SK-N-SH (cell line): Measurements from ENCODE around the gene MAP3K5. TPM values are rescaled to one million over a fixed set of nuclear protein-coding genes. Genes with fewer than 3 reads are reported as not detected.
A peak's percentile ranks its signal among the peaks of the same experiment; 100 is the strongest.

Experiments
- CTCF ChIA-PET: fragments of 300-600, 350-600 bp; formaldehyde crosslinking; extraction: SDS; loops from one replicate; lab custom pipeline; 2021; lab: Yijun Ruan, JAX
- POLR2A ChIA-PET: fragments of 350-600 bp; sonication (Branson Sonifier 250); formaldehyde crosslinking; extraction: SDS; loops from one replicate; lab custom pipeline; 2020; ENCODE audit warnings: antibody characterized with exemption, inconsistent platforms; lab: Yijun Ruan, JAX
- DNase-seq: peaks from one replicate; pipeline ENCODE4 v3.0.0; 2012
- H2AFZ ChIP-seq: fragments of 200-600 bp; sonication (generic); 2 replicates; pipeline ENCODE4 v1.8.1; 2016; ENCODE audit warnings: antibody characterized with exemption, mild to moderate bottlenecking, low read depth
- H3F3A ChIP-seq: fragments of 200-600 bp; sonication (generic); replicated peaks from 2 replicates; pipeline ENCODE3; 2016; ENCODE audit warnings: antibody characterized with exemption, mild to moderate bottlenecking; ENCODE audit not compliant: insufficient read depth
- H3K27ac ChIP-seq, 2 experiments: fragments of 200-500 bp in 1 of 2; fragments of 200-600 bp in 1 of 2; sonication (Bioruptor generic) in 1 of 2; sonication (generic), shearing (Covaris generic) in 1 of 2; 2 replicates each; pipeline versions ENCODE4 v1.5.1 to v1.6.1; 2014 to 2016; ENCODE audit warnings: low read depth in 2 of 2, inconsistent platforms in 1 of 2, low read length in 1 of 2, mild to moderate bottlenecking in 1 of 2, mixed read lengths in 1 of 2
- H3K27me3 ChIP-seq: fragments of 200-600 bp; sonication (generic), shearing (Covaris generic); 2 replicates; pipeline ENCODE4 v1.6.1; 2016; ENCODE audit warnings: mixed run types; ENCODE audit not compliant: insufficient read depth
- H3K36me3 ChIP-seq, 2 experiments: fragments of 200-500 bp in 1 of 2; fragments of 200-600 bp in 1 of 2; sonication (Bioruptor generic) in 1 of 2; sonication (generic) in 1 of 2; replicated peaks in 1 of 2; 2 replicates each; pipeline versions ENCODE3 to v1.5.1; 2014 to 2016; ENCODE audit warnings: low read length in 1 of 2, mild to moderate bottlenecking in 1 of 2; ENCODE audit not compliant: insufficient read depth in 2 of 2, control insufficient read depth in 1 of 2
- H3K4me1 ChIP-seq, 2 experiments: fragments of 200-500 bp in 1 of 2; fragments of 200-600 bp in 1 of 2; sonication (Bioruptor generic) in 1 of 2; sonication (generic), shearing (Covaris generic) in 1 of 2; 2 replicates each; pipeline versions ENCODE4 v1.5.1 to v1.6.1; 2014 to 2016; ENCODE audit warnings: low read depth in 1 of 2, low read length in 1 of 2, mixed run types in 1 of 2; ENCODE audit not compliant: insufficient read depth in 2 of 2, control insufficient read depth in 1 of 2
- H3K4me2 ChIP-seq: fragments of 200-600 bp; sonication (generic), shearing (Covaris generic); 2 replicates; pipeline ENCODE4 v1.6.1; 2017; ENCODE audit warnings: mixed run types
- H3K4me3 ChIP-seq, 2 experiments: fragments of 200-500 bp in 1 of 2; fragments of 200-600 bp in 1 of 2; sonication (Bioruptor generic) in 1 of 2; sonication (generic), shearing (Covaris generic) in 1 of 2; 2 replicates each; pipeline versions ENCODE4 v1.5.1 to v1.8.1; 2014 to 2016; ENCODE audit warnings: low read depth in 2 of 2, inconsistent platforms in 1 of 2, low read length in 1 of 2, mild to moderate bottlenecking in 1 of 2, mixed read lengths in 1 of 2, moderate library complexity in 1 of 2
- H3K79me2 ChIP-seq: fragments of 200-600 bp; sonication (generic); 2 replicates; pipeline ENCODE4 v1.8.1; 2017; ENCODE audit warnings: mild to moderate bottlenecking; ENCODE audit not compliant: insufficient read depth
- H3K9ac ChIP-seq: fragments of 200-600 bp; sonication (generic); 2 replicates; pipeline ENCODE4 v1.6.1; 2017; ENCODE audit warnings: mixed run types
- H3K9me2 ChIP-seq: fragments of 200-600 bp; sonication (generic); 2 replicates; pipeline ENCODE4 v1.6.1; 2017; ENCODE audit warnings: mixed run types
- H3K9me3 ChIP-seq: fragments of 200-600 bp; sonication (generic); 2 replicates; pipeline ENCODE4 v1.6.1; 2017; ENCODE audit warnings: mixed run types, mild to moderate bottlenecking, moderate library complexity
- H4K20me1 ChIP-seq: fragments of 200-600 bp; sonication (generic); 2 replicates; pipeline ENCODE4 v1.6.1; 2017; ENCODE audit warnings: mild to moderate bottlenecking, mixed run types; ENCODE audit not compliant: insufficient read depth
- ELF1 ChIP-seq: IDR thresholded peaks from 2 replicates; pipeline ENCODE4 v1.4.0; 2012
- FOSL2 ChIP-seq: IDR thresholded peaks from 2 replicates; pipeline ENCODE4 v1.4.0; 2012; ENCODE audit warnings: low read depth, mild to moderate bottlenecking, moderate library complexity, borderline replicate concordance
- FOXJ3 ChIP-seq: sonication (generic); formaldehyde crosslinking; IDR thresholded peaks from 2 replicates; pipeline ENCODE4 v1.5.1; 2020; ENCODE audit warnings: mild to moderate bottlenecking, missing genetic modification reagents
- FOXM1 ChIP-seq: IDR thresholded peaks from 2 replicates; pipeline ENCODE4 v1.4.0; 2012; ENCODE audit warnings: low read depth, mild to moderate bottlenecking
- GATA2 ChIP-seq: sonication (generic); formaldehyde crosslinking; IDR thresholded peaks from 2 replicates; pipeline ENCODE4 v1.5.0; 2020; ENCODE audit warnings: mild to moderate bottlenecking, missing genetic modification reagents
- JUND ChIP-seq: IDR thresholded peaks from 2 replicates; pipeline ENCODE4 v1.4.0; 2012
- NFIC ChIP-seq: IDR thresholded peaks from 2 replicates; pipeline ENCODE4 v1.4.0; 2012; ENCODE audit warnings: borderline replicate concordance
- NRF1 ChIP-seq: IDR thresholded peaks from 2 replicates; pipeline ENCODE4 v1.6.1; 2012; ENCODE audit warnings: low read depth, mild to moderate bottlenecking, low read length
- RCOR1 ChIP-seq: fragments of 150-350 bp; IDR thresholded peaks from 2 replicates; pipeline ENCODE4 v1.6.1; 2017; ENCODE audit warnings: antibody characterized with exemption, low read length
- RFX5 ChIP-seq: IDR thresholded peaks from 2 replicates; pipeline ENCODE4 v1.6.1; 2012; ENCODE audit warnings: mild to moderate bottlenecking, improper control_type of control experiment, low read length
- RXRA ChIP-seq: IDR thresholded peaks from 2 replicates; pipeline ENCODE4 v1.4.0; 2012; ENCODE audit warnings: low read depth, mild to moderate bottlenecking, borderline replicate concordance
- SMC3 ChIP-seq: IDR thresholded peaks from 2 replicates; pipeline ENCODE4 v1.6.1; 2012; ENCODE audit warnings: low read depth, low read length, improper control_type of control experiment
- USF1 ChIP-seq: IDR thresholded peaks from 2 replicates; pipeline ENCODE4 v1.4.0; 2012; ENCODE audit warnings: low read depth, borderline replicate concordance
- WGBS: methylation state at CpG from one replicate; pipeline ENCODE4 v1.1.6; 2017; ENCODE audit warnings: low lambda C conversion rate; 5-methylcytosine and 5-hydroxymethylcytosine counted together
- polyA plus RNA-seq, 3 experiments: library from polyadenylated mRNA; depleted of rRNA; stranded (reverse); fragments of >200 nt; gene quantifications; 2 replicates each; pipeline ENCODE4 v1.2.3, GENCODE V29; 2012
- TF ChIP-seq, protein P1 (sequence below): IDR thresholded peaks from 2 replicates; pipeline ENCODE4; 2012
- TF ChIP-seq, protein P2 (sequence below): IDR thresholded peaks from 2 replicates; pipeline ENCODE4 v1.4.0; 2012; ENCODE audit warnings: low read depth

The MAP3K5 gene
- polyA plus RNA-seq, 1 of the 3 experiments (the other 2 are of a cell fraction): 1.4 TPM

- TF ChIP-seq, protein P1, sequence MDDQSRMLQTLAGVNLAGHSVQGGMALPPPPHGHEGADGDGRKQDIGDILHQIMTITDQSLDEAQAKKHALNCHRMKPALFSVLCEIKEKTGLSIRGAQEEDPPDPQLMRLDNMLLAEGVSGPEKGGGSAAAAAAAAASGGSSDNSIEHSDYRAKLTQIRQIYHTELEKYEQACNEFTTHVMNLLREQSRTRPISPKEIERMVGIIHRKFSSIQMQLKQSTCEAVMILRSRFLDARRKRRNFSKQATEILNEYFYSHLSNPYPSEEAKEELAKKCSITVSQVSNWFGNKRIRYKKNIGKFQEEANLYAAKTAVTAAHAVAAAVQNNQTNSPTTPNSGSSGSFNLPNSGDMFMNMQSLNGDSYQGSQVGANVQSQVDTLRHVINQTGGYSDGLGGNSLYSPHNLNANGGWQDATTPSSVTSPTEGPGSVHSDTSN: no peak
- TF ChIP-seq USF1: no peak
- TF ChIP-seq FOXJ3 (CRISPR knock-in tag): no peak
- no peak for TF ChIP-seq FOXM1
- TF ChIP-seq ELF1: no peak
- TF ChIP-seq, all 33 proteins: peak for 0
Observed at GRCh38 chr6:136612666-136613389, 179.4 kb downstream of the MAP3K5 start (continued).

DNA sequence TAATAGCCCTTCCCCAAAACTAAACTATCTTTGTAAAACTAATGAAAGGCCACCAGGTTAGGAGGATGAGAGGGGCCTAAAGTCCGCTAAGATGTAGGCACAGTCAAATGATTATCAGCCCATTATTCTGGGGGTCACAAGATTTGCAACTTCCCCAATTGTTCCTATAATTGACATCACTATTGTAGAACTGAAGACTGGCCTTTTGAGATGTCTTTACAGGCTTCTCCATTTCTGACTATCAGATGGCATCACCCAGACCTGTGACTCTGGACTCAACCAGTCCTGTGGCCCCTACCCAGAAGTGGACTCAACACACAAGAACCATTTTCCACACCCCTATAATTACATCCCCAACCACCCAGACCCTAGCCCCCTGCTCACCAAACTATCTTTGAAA is 180.5 kb downstream of the MAP3K5 start:
- no peak overlapping the region for H3K4me3 ChIP-seq
- no peaks in the 10 kb centered on the region for H3K9me2 ChIP-seq
- H3K9ac ChIP-seq: no peak overlapping the region
- peaks cover 39% of the 10 kb centered on the region for H3F3A ChIP-seq
- CTCF ChIA-PET: interaction anchor here (8.1 kb wide), 1 partner anchor 180 kb away, joined by 36 read pairs; the partner anchor contains the start of gene MAP3K5
- no peaks in the 10 kb centered on the region for H4K20me1 ChIP-seq
- no peaks in the 10 kb centered on the region for H3K36me3 ChIP-seq
- H2AFZ ChIP-seq: no peak overlapping the region
- no peaks in the 10 kb centered on the region for H3K27me3 ChIP-seq
- no peaks in the 10 kb centered on the region for H3K9me3 ChIP-seq
- H3K4me2 ChIP-seq: no peak overlapping the region
- DNase-seq: no peak
- POLR2A ChIA-PET: no interaction called here
- H3K27ac ChIP-seq: peak overlapping the region in 1 of 2 experiments; percentile 98; a peak in 1 of 4 replicates
- H3K4me1 ChIP-seq: peaks cover 5 to 49% of the 10 kb centered on the region in 2 experiments
- TF ChIP-seq RFX5: no peak
- TF ChIP-seq ELF1: no peak
- TF ChIP-seq NFIC: no peak
- no peak for TF ChIP-seq RCOR1
- no peaks in the 10 kb centered on the region for H3K79me2 ChIP-seq
- WGBS: 100% methylated on average over 1 of the region's 1 CpG

DNA sequence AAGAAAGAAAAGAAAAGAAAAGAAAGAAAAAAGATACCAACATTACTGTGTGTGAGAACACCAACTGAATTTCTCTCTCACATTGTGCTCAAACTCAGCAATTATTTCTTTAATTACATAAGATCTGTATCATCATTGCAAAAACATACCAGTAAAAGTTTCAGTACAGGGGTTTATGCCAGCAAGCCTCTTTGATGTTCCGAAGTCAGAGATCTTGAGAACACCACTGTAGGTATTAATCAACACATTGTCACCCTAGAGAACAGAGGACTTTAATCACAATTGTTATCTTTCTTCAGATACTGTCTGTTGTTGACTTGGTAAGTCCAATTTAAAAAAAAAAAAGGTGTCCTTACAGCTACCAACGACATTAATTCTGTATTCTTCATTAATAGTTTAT is 181.1 kb downstream of the MAP3K5 start:
- Histone ChIP-seq H3K4me3 (no peak overlapping the region), H3K4me2 (no peak overlapping the region), H4K20me1 (no peaks in the 10 kb centered on the region), H2AFZ (no peak overlapping the region), H3K27me3 (no peaks in the 10 kb centered on the region), H3K79me2 (no peaks in the 10 kb centered on the region), H3K27ac (peak overlapping the region in 1 of 2 experiments; percentile 98; a peak in 2 of 4 replicates)
- TF ChIP-seq RCOR1: no peak
- TF ChIP-seq, protein P1: no peak
- TF ChIP-seq SMC3: no peak
- TF ChIP-seq FOSL2: no peak
- no peak for TF ChIP-seq JUND
- TF ChIP-seq, protein P2, sequence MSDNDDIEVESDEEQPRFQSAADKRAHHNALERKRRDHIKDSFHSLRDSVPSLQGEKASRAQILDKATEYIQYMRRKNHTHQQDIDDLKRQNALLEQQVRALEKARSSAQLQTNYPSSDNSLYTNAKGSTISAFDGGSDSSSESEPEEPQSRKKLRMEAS: no peak
- no peak for TF ChIP-seq GATA2 (CRISPR knock-in tag)
- TF ChIP-seq FOXJ3 (CRISPR knock-in tag): no peak
- no peak for TF ChIP-seq NRF1
- TF ChIP-seq USF1: no peak
- TF ChIP-seq RXRA: no peak
- TF ChIP-seq, all 33 proteins: peak for 0
- peaks cover 40% of the 10 kb centered on the region for H3F3A ChIP-seq
- no peaks in the 10 kb centered on the region for H3K9me2 ChIP-seq
- H3K36me3 ChIP-seq: no peaks in the 10 kb centered on the region
- 94% methylated on average over 2 of the region's 2 CpGs for WGBS
- peaks cover 5 to 49% of the 10 kb centered on the region in 2 experiments for H3K4me1 ChIP-seq
- POLR2A ChIA-PET: no interaction called here
- CTCF ChIA-PET: interaction anchor here (8.1 kb wide), 1 partner anchor 181 kb away, joined by 36 read pairs; the partner anchor contains the start of gene MAP3K5
- DNase-seq: no peak
- no peak overlapping the region for H3K9ac ChIP-seq
- no peaks in the 10 kb centered on the region for H3K9me3 ChIP-seq
